Eye (tissue), 1 donor: ENCODE measurements around the gene TOX2.

Experiments
- DNase-seq: peaks from one replicate; pipeline ENCODE4 v3.0.0-alpha.2; 2015

Gene TOX2

GRCh38 chr20:44004306-44004915 is 89.8 kb downstream of the TOX2 start:
- DNase-seq: no peak

GRCh38 chr20:44005661-44006060 is 91.0 kb downstream of the TOX2 start:
- DNase-seq: no peak

GRCh38 chr20:44006126-44006525 is 91.5 kb downstream of the TOX2 start:
- DNase-seq: no peak

- DNase-seq: no peak
Observed at GRCh38 chr20:44006578-44006977, 91.9 kb downstream of the TOX2 start.

DNA sequence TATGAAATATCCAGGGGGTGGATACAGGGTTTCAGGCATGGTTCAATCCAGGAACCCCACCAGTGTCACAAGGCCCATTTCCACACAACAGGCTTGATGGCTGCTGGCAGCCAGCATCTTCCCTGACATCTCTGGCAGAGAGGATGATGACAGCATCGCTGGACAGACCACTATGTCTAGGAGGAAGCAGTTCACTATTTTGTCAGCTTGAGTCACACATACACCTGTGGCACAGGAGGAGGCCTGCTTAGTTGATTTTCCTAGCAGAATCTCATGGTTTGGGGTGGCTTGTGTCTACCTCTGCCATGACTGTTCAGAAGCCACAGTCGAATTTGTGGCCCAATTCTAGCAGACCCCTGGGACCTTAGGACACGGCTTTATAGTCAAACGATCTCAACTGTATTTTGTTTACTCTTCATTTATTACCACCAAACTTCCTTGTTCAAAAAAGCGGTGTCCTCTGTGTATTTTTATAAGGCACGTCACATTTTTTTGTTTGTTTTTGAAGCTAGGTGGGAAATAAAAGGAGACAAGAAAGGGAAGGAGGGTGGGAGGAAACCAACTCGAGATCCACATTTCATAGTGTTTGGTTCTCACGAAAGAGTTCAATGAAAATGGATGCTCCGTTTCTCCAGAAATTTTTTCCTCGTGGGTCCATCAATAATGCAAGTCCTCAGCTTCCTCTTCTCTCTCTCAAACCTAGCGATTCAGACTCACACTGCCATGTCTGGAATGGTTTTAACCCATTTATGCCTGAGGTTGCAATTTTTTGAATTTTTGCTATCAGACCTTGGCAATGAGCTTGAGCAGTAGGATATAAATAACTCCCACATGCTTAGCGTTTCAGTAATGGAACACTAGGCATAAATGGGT is 94.4 kb downstream of the TOX2 start:
- DNase-seq: no peak

GRCh38 chr20:44009679-44009992 is 95.0 kb downstream of the TOX2 start:
- DNase-seq: no peak

DNA sequence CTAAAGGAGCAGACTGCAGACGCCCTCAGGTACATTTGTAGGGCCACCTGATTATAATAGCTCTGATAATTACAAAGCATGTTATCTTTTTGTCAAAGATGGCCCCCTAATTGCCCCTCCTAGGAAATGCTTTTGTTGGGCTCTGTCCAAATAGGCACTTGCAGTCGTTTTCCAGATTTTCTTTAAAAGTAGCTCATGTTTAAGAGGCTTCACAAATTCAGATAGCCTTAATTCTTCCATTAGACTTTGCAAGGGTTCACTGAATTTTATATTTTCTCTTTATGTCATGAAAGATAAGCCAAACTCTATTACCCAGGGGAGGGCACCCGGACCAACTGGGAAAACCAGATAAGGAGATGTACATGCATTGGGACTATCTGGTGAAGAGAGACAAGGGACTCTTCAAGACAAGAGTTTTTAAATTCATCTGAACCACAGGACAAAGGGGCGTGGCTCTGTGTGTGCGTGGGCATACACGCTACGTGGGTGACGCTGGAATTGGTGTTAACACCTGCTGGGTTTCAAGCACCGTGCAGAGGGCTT is 95.6 kb downstream of the TOX2 start:
- no peak for DNase-seq

- peak; percentile 60 for DNase-seq
Observed at GRCh38 chr20:44011251-44011940, 96.7 kb downstream of the TOX2 start.

GRCh38 chr20:44012466-44013226 is 98.0 kb downstream of the TOX2 start:
- DNase-seq: no peak

DNA sequence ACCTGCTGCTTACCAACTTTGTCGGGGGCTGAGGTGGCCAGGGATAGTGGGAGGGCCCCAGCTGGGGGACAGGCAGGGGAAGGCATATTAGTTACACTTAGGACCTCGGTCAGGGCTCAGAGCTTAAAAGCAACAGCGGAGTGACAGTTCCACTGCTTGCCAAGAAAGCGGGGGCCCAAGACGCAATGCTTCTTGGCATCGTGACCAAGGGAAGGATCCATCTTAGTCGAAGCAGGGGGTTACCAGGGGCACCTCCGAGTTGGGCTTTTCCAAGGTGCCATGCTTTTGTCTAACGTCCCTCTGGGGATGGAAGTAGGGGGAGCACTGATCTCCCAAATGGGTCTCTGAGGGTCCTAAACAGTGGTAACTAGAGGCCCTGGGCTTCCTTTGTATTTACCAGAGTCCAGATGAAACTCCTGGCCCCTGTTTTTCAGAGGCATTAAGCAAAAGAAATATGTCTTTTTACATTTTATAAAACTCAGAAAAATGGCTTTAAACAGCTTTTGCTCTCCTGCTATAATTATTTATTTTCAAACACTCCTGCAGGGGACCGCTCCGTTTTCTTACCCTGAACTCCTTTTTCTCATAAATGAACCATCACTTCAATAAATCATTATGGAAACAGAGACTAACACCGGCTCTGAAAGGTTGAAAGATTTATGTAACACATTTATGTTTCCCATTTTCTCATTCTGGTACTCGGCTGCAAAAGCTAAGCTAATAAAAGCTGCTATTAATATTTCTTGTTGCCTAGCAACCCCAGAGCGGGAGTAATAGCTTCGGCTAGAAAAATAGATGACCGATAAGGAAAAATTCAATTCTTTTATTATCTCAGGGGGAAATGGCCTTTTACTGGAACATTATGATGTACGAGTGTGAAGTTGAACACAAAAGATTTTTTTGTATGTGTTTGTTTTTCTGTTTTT is 100.4 kb downstream of the TOX2 start:
- DNase-seq: peak; percentile 62

DNA sequence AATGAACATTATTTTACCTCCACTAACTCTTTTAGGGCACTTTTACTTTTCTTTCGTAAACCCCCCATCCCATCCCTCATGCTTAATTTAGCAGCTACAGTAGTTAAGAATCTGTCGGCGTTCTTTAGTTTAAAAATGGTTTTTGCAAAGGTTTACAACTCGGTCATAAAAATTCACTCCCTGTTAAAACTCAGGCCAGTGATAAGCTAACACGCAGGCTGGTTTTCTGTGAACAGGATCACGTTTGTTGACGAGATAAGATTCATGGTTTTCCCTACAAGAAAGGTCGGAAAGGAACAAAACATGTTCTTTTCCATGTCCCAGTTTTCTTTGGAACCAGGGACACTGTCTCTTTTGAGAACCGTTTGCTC is 101.1 kb downstream of the TOX2 start:
- no peak for DNase-seq

- DNase-seq: no peak
Observed at GRCh38 chr20:44016525-44016924, 101.9 kb downstream of the TOX2 start.

DNA sequence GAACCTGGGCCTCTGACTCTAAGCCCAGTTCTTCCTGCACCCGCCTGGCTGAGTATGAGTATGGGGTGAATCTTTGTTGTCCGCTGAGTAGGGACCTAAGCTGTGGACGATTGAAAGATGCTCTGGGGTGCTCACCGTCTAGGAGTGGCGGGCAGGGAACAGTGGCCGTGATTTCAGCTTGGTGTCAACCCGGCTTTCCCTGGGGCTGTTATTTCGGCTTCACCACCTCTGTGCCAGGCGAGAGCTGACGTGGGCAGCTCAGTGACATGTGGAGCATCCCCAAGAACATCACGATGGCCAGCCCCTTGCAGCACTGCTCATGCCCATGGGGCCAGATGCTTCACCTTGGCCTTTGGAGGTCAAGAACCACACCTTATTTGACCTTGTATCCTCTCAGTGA is 102.6 kb downstream of the TOX2 start:
- DNase-seq: no peak

GRCh38 chr20:44017905-44018258 is 103.2 kb downstream of the TOX2 start:
- DNase-seq: no peak

DNA sequence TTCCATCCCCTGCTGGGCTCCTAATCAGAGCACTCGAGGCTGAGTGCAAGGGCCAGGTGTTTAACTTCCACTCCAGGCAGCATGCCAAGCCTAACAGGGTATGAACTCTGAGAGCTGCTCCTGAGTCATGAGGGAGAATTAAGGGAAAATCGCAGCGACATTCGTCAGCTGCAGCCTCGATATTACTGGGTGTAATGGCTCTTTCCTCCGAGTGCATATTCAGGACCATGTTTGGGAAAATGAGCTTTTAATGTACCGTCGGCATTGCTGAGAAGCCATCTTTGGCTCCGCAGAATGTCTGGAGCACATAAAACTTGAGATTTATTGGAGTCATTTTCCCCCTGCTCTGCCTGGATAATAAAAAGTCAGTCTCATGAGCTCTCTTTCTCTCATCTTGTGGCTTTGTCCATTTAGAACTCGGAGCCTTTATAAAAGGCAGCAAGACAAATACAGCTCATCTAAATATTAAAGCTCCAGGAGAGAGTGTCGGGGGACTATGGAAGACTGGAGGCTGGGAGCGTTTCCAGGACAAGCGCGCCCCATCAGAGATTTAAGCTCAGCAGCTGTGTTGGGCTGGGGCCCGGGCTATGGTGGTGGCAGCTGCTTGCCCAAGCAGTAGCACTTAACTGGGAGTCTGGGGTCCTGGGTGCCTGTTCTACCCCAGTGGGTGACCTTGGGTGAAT is 103.7 kb downstream of the TOX2 start:
- peak; percentile 75 for DNase-seq

DNA sequence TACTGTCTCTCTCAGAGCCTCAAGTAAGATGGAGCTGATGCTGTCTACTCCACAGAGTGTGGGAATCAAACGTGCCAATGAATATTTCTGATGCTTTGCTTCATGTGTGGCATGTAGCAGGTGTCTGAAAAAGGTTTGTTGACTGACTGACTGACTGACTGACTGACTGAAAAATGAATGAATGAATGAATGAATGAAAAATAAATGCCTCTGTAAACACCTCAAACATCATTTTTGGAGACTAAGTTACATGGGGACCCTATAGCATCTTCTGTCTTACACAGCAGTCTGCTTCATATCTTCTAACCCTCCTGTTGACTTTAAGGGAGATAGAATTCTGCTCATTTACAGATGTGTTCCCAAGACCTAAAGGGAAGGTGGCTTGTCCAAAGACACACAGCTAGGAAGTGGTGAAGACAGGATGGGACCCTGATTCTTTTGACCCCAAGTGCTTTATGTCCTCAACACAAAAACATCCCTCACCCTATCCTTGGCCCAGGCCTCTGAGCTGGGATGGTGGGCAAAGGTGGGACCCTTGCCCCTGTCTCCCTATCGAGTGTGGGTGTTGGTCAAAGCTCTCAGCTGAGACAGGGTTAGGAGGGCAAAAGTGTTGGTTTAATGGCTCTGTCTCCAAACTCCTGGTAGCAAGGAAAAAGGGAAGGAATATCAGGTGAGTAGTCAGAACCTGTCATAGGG is 104.4 kb downstream of the TOX2 start:
- no peak for DNase-seq

GRCh38 chr20:44019638-44020335 is 105.1 kb downstream of the TOX2 start:
- DNase-seq: no peak

GRCh38 chr20:44020406-44021148 is 105.9 kb downstream of the TOX2 start:
- DNase-seq: no peak

DNA sequence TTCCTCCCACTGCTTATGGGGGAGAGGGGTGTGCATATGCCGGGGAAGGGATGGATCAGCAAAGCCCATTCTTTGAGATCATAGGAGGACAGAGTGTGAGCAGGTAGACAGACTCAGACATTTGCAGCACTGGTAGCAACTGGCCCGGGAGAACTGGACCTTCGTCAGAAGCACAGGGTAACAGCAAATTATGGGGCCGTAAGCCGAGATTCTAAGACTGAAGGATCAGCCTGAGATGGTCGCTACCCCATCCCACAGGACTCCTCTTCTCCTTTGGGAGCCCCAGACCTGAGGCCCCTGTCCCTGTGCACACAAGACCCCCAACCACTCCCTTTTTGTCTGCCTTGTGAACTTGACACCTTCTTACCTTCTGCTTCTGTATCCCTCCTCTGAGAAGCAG is 106.5 kb downstream of the TOX2 start:
- no peak for DNase-seq
